Activated CD8-positive, alpha-beta T cell treated with anti-CD3 and anti-CD28 coated beads for 36 hours (primary cell): Measurements from ENCODE around the gene ITGB5. TPM values are rescaled to one million over a fixed set of nuclear protein-coding genes. Genes with fewer than 3 reads are reported as not detected.

Source experiments
- ATAC-seq: fragments of 200-7000 bp; cut with Tn5 transposase; one replicate; pipeline ENCODE4 v1.10.0; 2021; ENCODE audit warnings: mild to moderate bottlenecking, moderate library complexity
- CTCF ChIA-PET: fragments of 350-600 bp; sonication (Branson Sonifier 250); formaldehyde crosslinking; loops from one replicate; lab custom pipeline; 2021; ENCODE audit warnings: antibody characterized with exemption; lab: Charles Lee
- POLR2A ChIA-PET: fragments of 350-600 bp; sonication (Branson Sonifier 250); formaldehyde crosslinking; loops from one replicate; lab custom pipeline; 2021; ENCODE audit warnings: antibody characterized with exemption; lab: Charles Lee
- DNase-seq: peaks from one replicate; pipeline ENCODE4 v3.0.0-alpha.2; 2020
- H3K27ac Mint-ChIP-seq: one replicate; pipeline ENCODE4 v1.8.0; 2021; ENCODE audit warnings: mild to moderate bottlenecking, mixed read lengths
- H3K27me3 Mint-ChIP-seq: one replicate; pipeline ENCODE4 v1.8.0; 2021; ENCODE audit warnings: mixed read lengths
- H3K36me3 Mint-ChIP-seq: one replicate; pipeline ENCODE4 v1.8.0; 2021; ENCODE audit warnings: low read depth, mixed read lengths
- H3K4me1 Mint-ChIP-seq: one replicate; pipeline ENCODE4 v1.8.0; 2021; ENCODE audit warnings: low read depth, mixed read lengths
- H3K4me3 Mint-ChIP-seq: one replicate; pipeline ENCODE4 v1.8.0; 2021; ENCODE audit warnings: mild to moderate bottlenecking, moderate library complexity, mixed read lengths
- H3K9me3 Mint-ChIP-seq: one replicate; pipeline ENCODE4 v1.8.0; 2021; ENCODE audit warnings: mixed read lengths
- intact Hi-C: fragments of 100-400 bp; cut with micrococcal nuclease; formaldehyde crosslinking; loops from one replicate; pipeline ENCODE4 v1.10.0; 2022
- total RNA-seq, 2 experiments: library from RNA; stranded (reverse); gene quantifications; one replicate each; pipeline ENCODE4 v1.2.3, GENCODE V29; 2021
- TF ChIP-seq, protein P1 (sequence below): fragments of 200-600 bp; IDR thresholded peaks from one replicate; pipeline ENCODE4 v1.8.0; 2022; ENCODE audit warnings: antibody characterized with exemption, mild to moderate bottlenecking

The ITGB5 gene
- total RNA-seq, 2 experiments from 2014 or later = 0.41 to 1.1 TPM

DNA sequence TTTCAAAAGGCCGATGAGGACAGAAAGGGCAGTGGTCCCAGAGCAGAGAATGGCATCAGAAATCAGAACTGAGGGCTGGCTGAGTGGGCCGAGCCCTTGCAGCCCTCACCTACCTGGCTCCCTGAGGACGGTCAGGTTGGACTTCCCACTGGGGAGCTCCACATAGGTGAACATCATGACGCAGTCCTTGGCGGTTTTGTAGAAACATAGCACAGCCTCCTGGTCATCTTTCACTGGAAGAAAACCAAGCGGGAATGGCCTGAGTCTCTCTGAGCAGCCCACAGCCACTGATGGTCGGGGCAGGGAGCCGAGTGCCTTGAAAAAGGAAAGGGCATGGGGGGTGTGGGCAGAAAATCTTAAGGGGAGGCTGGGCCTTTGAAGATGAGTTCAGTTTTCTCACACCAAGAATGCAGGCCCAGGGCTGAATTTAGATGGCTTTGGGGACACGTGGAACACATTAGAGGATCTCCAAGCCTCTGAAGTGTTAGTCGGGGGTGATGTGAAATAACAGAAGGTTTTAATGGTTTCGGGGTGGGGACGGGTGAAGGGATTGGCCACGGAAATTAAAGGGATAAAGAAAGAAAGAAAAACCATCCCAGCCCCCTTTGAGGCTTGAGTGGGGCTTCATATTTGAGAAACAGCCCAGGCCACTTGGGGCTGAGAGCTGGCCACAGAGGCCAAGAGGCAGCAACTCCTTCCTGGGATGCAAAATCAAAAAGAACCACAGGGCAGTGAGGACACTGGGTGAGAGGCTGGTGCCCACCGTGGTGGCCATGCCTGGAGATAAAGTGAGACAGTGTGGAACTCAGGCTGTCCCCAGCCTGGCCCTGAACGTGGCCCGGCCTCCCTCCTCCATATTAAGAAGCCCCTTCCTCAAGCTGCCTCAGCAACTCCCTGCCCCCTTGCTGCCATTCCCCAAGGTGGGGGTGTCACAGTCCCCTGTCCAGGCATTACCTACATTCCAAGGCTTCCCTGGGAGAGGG lies 120.8 kb downstream of the ITGB5 start:
- DNase-seq (no peak), ATAC-seq (no peak)
- Mint-ChIP-seq H3K4me1 (peaks cover under 1% of the 10 kb centered on the region), H3K36me3 (no peaks in the 10 kb centered on the region), H3K27me3 (peaks cover 2% of the 10 kb centered on the region), H3K9me3 (no peaks in the 10 kb centered on the region), H3K27ac (no peak overlapping the region), H3K4me3 (no peak overlapping the region)
- TF ChIP-seq, protein P1, sequence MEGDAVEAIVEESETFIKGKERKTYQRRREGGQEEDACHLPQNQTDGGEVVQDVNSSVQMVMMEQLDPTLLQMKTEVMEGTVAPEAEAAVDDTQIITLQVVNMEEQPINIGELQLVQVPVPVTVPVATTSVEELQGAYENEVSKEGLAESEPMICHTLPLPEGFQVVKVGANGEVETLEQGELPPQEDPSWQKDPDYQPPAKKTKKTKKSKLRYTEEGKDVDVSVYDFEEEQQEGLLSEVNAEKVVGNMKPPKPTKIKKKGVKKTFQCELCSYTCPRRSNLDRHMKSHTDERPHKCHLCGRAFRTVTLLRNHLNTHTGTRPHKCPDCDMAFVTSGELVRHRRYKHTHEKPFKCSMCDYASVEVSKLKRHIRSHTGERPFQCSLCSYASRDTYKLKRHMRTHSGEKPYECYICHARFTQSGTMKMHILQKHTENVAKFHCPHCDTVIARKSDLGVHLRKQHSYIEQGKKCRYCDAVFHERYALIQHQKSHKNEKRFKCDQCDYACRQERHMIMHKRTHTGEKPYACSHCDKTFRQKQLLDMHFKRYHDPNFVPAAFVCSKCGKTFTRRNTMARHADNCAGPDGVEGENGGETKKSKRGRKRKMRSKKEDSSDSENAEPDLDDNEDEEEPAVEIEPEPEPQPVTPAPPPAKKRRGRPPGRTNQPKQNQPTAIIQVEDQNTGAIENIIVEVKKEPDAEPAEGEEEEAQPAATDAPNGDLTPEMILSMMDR = no peak
- ChIA-PET CTCF (interaction anchor here (1.2 to 3.7 kb wide), 4 partner anchors 20 to 162 kb away, joined by 3 to 19 read pairs (median 4); no protein-coding TSS in a partner anchor), POLR2A (no interaction called here)
- intact Hi-C loops = loop anchor here (10.0 kb wide), 1 partner anchor 818 kb away; no protein-coding TSS in a partner anchor

DNA sequence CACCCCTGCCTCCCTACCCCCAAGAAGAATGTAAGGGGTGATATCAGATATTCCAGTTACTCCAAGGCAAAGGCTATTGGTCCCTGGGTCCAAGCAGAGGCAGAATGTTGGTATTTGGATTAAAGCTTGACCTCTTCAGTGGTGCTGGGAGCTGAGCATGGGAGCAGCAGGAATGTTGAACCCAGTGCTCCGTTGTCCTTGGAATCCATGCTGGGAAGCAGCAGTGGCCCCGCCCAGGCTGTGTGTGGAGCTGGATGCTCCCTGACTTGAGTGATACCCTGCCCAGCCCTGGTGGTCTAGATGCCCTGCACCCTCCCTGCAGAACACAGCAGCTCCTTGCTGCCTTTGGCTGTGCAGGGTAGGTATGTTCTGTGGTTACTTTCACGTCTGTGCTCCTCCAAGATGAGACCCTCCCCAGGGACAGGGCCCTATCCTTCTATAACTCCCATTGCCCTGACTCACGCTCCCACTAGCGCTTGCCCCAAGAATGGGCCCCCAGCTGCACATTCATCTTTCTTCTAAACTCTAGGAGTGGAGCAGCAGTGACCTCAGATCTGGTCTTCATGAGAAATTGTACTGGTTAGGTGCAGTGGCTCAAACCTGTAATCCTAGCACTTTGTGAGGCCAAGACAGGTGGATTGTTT lies 121.8 kb downstream of the ITGB5 start:
- POLR2A ChIA-PET = no interaction called here

DNA sequence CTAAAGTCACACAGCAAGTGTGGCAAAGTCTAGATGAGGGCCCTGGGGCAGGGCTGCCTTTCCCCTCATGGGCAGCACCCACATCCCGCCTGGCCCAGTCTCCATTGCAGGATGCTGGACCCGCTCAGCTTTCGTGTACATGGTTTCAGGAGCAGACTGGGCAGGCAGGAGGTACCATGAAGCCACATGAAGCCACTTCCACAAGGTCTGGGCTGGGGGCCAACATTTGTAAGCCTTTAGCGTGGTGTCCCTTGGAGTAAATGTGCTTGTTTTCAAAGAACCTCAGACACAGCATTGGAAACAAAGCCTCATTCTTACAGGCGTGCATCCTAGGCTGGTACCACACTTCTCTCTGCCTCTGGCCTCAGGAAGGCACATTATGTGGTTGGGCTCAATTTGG lies 122.4 kb downstream of the ITGB5 start:
- Mint-ChIP-seq H3K4me1 (peaks cover 2% of the 10 kb centered on the region), H3K27me3 (no peaks in the 10 kb centered on the region), H3K27ac (no peak overlapping the region), H3K36me3 (no peaks in the 10 kb centered on the region), H3K4me3 (no peak overlapping the region), H3K9me3 (no peaks in the 10 kb centered on the region)
- ChIA-PET POLR2A (no interaction called here), CTCF (interaction anchor here (0.9 to 6.9 kb wide), 2 partner anchors 136 to 139 kb away, joined by 4 to 231 read pairs; no protein-coding TSS in a partner anchor)
- TF ChIP-seq, protein P1 = no peak
- no peak for DNase-seq
- no peak for ATAC-seq
- intact Hi-C loops = loop anchor here (10.0 kb wide), 1 partner anchor 820 kb away; no protein-coding TSS in a partner anchor

More for the DNA sequence above, 121.8 kb downstream of the ITGB5 start:
- Mint-ChIP-seq H3K9me3 (no peaks in the 10 kb centered on the region), H3K27me3 (no peaks in the 10 kb centered on the region), H3K4me1 (peaks cover 2% of the 10 kb centered on the region), H3K36me3 (no peaks in the 10 kb centered on the region), H3K27ac (no peak overlapping the region), H3K4me3 (no peak overlapping the region)
- CTCF ChIA-PET = interaction anchor here (0.9 kb wide), 1 partner anchor 136 kb away, joined by 4 read pairs; no protein-coding TSS in a partner anchor
- no peak for DNase-seq
- TF ChIP-seq, protein P1 = no peak
- no peak for ATAC-seq
- intact Hi-C loops = loop anchor here (10.0 kb wide), 1 partner anchor 819 kb away; no protein-coding TSS in a partner anchor

DNA sequence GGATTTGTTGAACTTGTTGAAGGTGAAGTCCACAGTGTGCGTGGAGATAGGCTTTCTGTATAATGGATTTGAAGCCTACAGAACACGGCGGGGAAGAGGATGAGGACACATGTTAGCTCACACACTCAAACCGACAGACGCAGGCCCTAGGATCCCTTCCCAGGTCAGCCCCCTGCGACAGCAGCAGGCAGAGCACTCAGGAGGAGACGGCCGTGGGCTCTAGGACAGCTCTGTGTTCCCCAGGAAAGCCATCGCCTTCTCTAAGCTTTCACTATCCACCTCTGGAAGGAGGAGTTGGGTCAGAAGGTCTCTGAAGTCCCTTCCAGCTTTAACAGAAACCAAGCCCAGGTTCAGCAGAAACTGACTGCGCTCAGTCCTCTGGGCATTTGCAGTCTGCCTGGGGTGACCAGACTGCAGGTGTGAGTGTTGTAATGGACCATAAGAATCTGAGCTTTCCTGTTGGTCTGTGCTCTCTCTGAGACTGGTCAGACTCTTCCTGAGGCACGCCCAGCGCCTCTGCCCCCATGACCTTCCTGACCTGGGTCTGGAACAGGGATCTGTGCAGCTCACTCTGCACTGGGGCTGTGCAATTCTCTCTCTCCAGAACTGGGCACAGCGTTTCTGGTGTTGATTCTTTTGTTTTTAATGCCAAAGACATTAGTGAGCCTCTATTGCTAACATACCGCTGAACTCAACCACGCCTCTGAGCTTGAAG lies 123.4 kb downstream of the ITGB5 start:
- CTCF ChIA-PET = interaction anchor here (1.0 to 6.9 kb wide), 4 partner anchors 23 to 140 kb away, joined by 3 to 231 read pairs (median 4); no protein-coding TSS in a partner anchor
- H3K27me3 Mint-ChIP-seq = no peaks in the 10 kb centered on the region
- no peaks in the 10 kb centered on the region for H3K9me3 Mint-ChIP-seq
- H3K4me1 Mint-ChIP-seq = peaks cover 2% of the 10 kb centered on the region
- intact Hi-C loops = loop anchor here (10.0 kb wide), 1 partner anchor 821 kb away; no protein-coding TSS in a partner anchor
- DNase-seq (no peak), ATAC-seq (no peak)
- H3K27ac Mint-ChIP-seq = no peak overlapping the region
- no peak overlapping the region for H3K4me3 Mint-ChIP-seq
- POLR2A ChIA-PET = no interaction called here
- H3K36me3 Mint-ChIP-seq = no peaks in the 10 kb centered on the region
- TF ChIP-seq, protein P1 = no peak
